Body of pancreas (tissue), 4 donors: ENCODE data around the gene SORCS2.

ENCODE experiments used
- CTCF ChIP-seq, 7 experiments: fragments of 450-650 bp in 4 of 7; fragments of 200-600 bp in 3 of 7; sonication (generic) in 3 of 7; IDR thresholded peaks; one replicate each; pipeline ENCODE4 v1.5.1; 2016 to 2019; ENCODE audit warnings: antibody characterized with exemption in 7 of 7
- POLR2A ChIP-seq, 3 donors: fragments of 450-650 bp; IDR thresholded peaks; one replicate each; pipeline ENCODE4 v1.6.1; 2016; ENCODE audit warnings: antibody characterized with exemption in 3 of 3, mild to moderate bottlenecking in 2 of 3

GRCh38 chr4:7620814-7621176, 428.5 kb downstream of the SORCS2 start:
- no peak for TF ChIP-seq CTCF (IDR thresholded peaks at IDR 0.05)
- TF ChIP-seq POLR2A (IDR thresholded peaks at IDR 0.05), result no peak
